Pancreas (tissue), 10 donors: ENCODE measurements around the gene CYP3A5. TPM values are rescaled to one million over a fixed set of nuclear protein-coding genes. Genes with fewer than 3 reads are reported as not detected.
"Not testable (repeated sequence)": the region's sequence is repeated elsewhere in the genome, so short reads cannot be mapped to it uniquely, and the experiment has no call there.

Source experiments
- ATAC-seq, 4 donors: fragments of 200-7000 bp; cut with Tn5 transposase; one replicate each; pipeline versions ENCODE4 v1.8.0 to v1.9.1; 2020; ENCODE audit warnings: mild to moderate bottlenecking in 4 of 4, moderate library complexity in 4 of 4
- DNase-seq, 6 donors: peaks; one replicate each; pipeline ENCODE4 v3.0.0-alpha.2; 2020
- FAIRE-seq: peaks from 2 replicates; lab custom pipeline; 2012; peaks lifted over from hg19 to GRCh38; lab: Jason Lieb, UNC
- H3K27ac ChIP-seq, 4 donors: fragments of 200-600 bp; sonication (generic); 1 replicate in 3 of 4; 2 replicates in 1 of 4; pipeline versions ENCODE4 v1.5.0 to v1.8.0; 2020
- H3K27me3 ChIP-seq, 4 donors: fragments of 200-600 bp; one replicate each; pipeline ENCODE4 v1.8.0; 2021
- H3K36me3 ChIP-seq, 3 donors: fragments of 200-600 bp; sonication (generic) in 1 of 3; one replicate each; pipeline versions ENCODE4 v1.5.0 to v1.8.0; 2020 to 2021
- H3K4me1 ChIP-seq, 3 donors: fragments of 200-600 bp; one replicate each; pipeline ENCODE4 v1.8.0; 2021
- H3K4me3 ChIP-seq, 4 donors: fragments of 200-600 bp; sonication (generic) in 2 of 4; one replicate each; pipeline versions ENCODE4 v1.5.0 to v1.8.0; 2020 to 2021
- H3K9me3 ChIP-seq, 4 donors: fragments of 200-600 bp; one replicate each; pipeline ENCODE4 v1.8.0; 2021
- WGBS, 2 donors: extraction: QIAGEN DNeasy Blood & Tissue Kit; methylation state at CpG; one replicate each; pipeline ENCODE4 v1.1.7; 2013; 5-methylcytosine and 5-hydroxymethylcytosine counted together
- intact Hi-C, 3 donors: fragments of 100-400 bp; cut with DNase I; formaldehyde crosslinking; loops; one replicate each; pipeline versions ENCODE4 v1.11.1 to v1.14.2; 2022
- polyA plus RNA-seq, 2 donors: library from polyadenylated mRNA; stranded (reverse); fragments of 200-250 nt; gene quantifications; one replicate each; pipeline ENCODE4 v1.2.3, GENCODE V29; 2013
- total RNA-seq, 6 donors: library from RNA; stranded (reverse); fragmentation: NEBNext Ultra II Directional in 4 of 6; extraction: Animal tissue kit (Norgen Biotek cat#: 25700) in 4 of 6; gene quantifications; one replicate each; pipeline versions ENCODE4 v1.2.1 to v1.2.4, GENCODE V29; 2021 to 2023
- TF ChIP-seq, protein P1 (sequence below), 4 donors: fragments of 200-600 bp; sonication (generic) in 3 of 4; IDR thresholded peaks; one replicate each; pipeline versions ENCODE4 v1.5.0 to v1.8.0; 2021; ENCODE audit warnings: antibody characterized with exemption in 4 of 4
- donor health status: healthy with polysubstance abuse.
- donor health status: DM: no; HTN: no; CAD: no; lungs with moderate emphysema.
- donor health status: DM: no; HTN: no; CAD: no.
- donor health status: control.
- donor health status: control.
- donor health status: Bipolar disorder and iron deficiency.
- donor health status: DM: yes; HTN: yes; CAD: no.
- donor health status: DM: no; HTN: no; CAD: no.
- donor health status: DM: no; HTN: no; CAD: no.
- donor health status: DM: yes; HTN: yes; CAD: no.

CYP3A5 gene
- total and polyA plus RNA-seq, 8 donors, result 10.0 to 219 (median 58.0) TPM

GRCh38 chr7:99707096-99707495 lies 27.3 kb upstream of the CYP3A5 start:
- WGBS, 2 donors, result 46 to 86% methylated on average over 1 of the region's 1 CpG
- Histone ChIP-seq H3K4me3 (no peak overlapping the region), H3K4me1 (no peaks in the 10 kb centered on the region), H3K36me3 (no peaks in the 10 kb centered on the region), H3K27me3 (no peaks in the 10 kb centered on the region), H3K27ac (no peak overlapping the region), H3K9me3 (no peaks in the 10 kb centered on the region)
- no peak for ATAC-seq
- no peak for FAIRE-seq
- TF ChIP-seq, protein P1, sequence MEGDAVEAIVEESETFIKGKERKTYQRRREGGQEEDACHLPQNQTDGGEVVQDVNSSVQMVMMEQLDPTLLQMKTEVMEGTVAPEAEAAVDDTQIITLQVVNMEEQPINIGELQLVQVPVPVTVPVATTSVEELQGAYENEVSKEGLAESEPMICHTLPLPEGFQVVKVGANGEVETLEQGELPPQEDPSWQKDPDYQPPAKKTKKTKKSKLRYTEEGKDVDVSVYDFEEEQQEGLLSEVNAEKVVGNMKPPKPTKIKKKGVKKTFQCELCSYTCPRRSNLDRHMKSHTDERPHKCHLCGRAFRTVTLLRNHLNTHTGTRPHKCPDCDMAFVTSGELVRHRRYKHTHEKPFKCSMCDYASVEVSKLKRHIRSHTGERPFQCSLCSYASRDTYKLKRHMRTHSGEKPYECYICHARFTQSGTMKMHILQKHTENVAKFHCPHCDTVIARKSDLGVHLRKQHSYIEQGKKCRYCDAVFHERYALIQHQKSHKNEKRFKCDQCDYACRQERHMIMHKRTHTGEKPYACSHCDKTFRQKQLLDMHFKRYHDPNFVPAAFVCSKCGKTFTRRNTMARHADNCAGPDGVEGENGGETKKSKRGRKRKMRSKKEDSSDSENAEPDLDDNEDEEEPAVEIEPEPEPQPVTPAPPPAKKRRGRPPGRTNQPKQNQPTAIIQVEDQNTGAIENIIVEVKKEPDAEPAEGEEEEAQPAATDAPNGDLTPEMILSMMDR (IDR thresholded peaks at IDR 0.05), result no peak
- no peak for DNase-seq
- intact Hi-C loops, result no loop called here

DNA sequence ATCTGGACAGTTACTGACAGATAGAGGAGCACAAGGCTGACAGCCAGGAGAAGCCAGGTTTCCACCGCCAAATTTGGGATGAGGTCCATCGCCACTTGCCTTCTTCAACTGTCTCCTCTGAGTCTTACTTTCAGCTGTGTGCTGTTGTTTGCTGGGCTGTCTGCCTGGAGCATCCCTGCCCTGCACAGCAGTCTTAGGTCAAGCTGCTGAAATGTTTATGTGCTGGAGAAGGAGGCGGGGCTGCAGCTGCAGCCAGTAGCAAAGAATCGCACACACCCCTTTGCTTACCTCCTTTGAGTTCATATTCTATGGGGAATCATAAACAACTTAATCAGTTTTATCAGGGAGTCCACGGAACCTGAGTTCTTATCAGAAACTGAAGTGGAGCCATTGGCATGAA lies 20.1 kb upstream of the CYP3A5 start:
- H3K4me1 ChIP-seq, result peaks cover 6 to 11% (median 9%) of the 10 kb centered on the region in 3 donors
- FAIRE-seq, result no peak
- TF ChIP-seq, protein P1 (IDR thresholded peaks at IDR 0.05), result no peak
- no peaks in the 10 kb centered on the region for H3K36me3 ChIP-seq
- ATAC-seq, result peak; percentile 32 to 44 (median 37)
- H3K4me3 ChIP-seq, result no peak overlapping the region
- 38 to 43% methylated on average over 5 of the region's 5 CpGs for WGBS, 2 donors
- DNase-seq, result no peak
- H3K9me3 ChIP-seq, result no peaks in the 10 kb centered on the region
- H3K27me3 ChIP-seq, result no peaks in the 10 kb centered on the region
- intact Hi-C loops, result no loop called here
- no peak overlapping the region for H3K27ac ChIP-seq

GRCh38 chr7:99698867-99699730 lies 19.3 kb upstream of the CYP3A5 start:
- intact Hi-C loops, H3K9me3 ChIP-seq, H3K27me3 ChIP-seq, H3K4me3 ChIP-seq, H3K36me3 ChIP-seq: not testable (repeated sequence)
- ATAC-seq, result peak; percentile 83 to 91 (median 88)
- H3K27ac ChIP-seq, result peak overlapping the region in 2 of 4 donors; percentile 41 to 64
- DNase-seq, result peak in 2 of 6 donors; percentile 40 to 45
- FAIRE-seq, result peak; percentile 68
- peaks cover 11 to 20% (median 12%) of the 10 kb centered on the region in 3 donors for H3K4me1 ChIP-seq
- 27 to 30% methylated on average over 6 of the region's 6 CpGs for WGBS, 2 donors

GRCh38 chr7:99694912-99695304 lies 15.1 kb upstream of the CYP3A5 start:
- ATAC-seq, result no peak
- Histone ChIP-seq H3K4me3 (no peak overlapping the region), H3K4me1 (peaks cover 22 to 29% (median 28%) of the 10 kb centered on the region in 3 donors), H3K36me3 (no peaks in the 10 kb centered on the region), H3K27ac (peak overlapping the region in 3 of 4 donors; percentile 10 to 77 (median 76)), H3K9me3 (no peaks in the 10 kb centered on the region), H3K27me3 (no peaks in the 10 kb centered on the region)
- TF ChIP-seq, protein P1 (IDR thresholded peaks at IDR 0.05), result no peak
- no peak for DNase-seq
- 55 to 63% methylated on average over 1 of the region's 1 CpG for WGBS, 2 donors
- intact Hi-C loops, result no loop called here
- FAIRE-seq, result no peak

DNA sequence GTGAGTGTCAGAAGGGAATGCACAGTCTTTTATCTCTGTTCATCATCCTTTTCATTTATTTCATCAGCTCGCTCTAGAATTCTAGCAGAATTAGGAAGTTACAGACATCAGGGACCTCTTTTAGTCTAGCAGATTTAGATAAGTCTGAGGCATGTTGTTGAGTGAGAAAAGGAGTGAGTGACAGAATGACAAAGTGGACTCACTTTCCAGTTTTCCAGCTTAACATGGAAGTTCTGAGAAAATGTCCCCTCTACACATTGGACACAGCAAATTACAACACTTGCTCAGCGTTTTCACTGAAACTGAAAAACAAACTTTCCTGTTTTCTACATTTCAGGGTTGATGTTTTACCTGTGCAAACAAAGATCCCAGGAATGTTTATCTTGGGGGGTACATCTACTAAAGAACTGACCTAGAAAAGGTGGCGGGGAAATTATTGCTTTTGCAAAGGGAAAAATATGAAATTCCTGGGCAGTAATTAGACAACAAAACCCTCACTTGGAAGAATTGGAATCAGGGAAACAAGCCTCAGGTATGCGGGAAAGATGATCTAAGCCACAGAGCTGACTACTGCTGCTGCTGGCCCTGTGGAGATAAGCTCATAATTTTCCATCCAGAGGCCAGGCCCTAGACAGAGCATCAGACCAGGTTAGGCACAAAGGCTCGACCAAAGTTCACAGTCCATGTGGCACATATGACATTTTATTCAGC lies 14.6 kb upstream of the CYP3A5 start:
- peaks cover 22 to 29% (median 28%) of the 10 kb centered on the region in 3 donors for H3K4me1 ChIP-seq
- no peaks in the 10 kb centered on the region for H3K27me3 ChIP-seq
- intact Hi-C loops, result no loop called here
- H3K9me3 ChIP-seq, result no peaks in the 10 kb centered on the region
- FAIRE-seq (no peak), ATAC-seq (peak; percentile 77 to 87 (median 79)), DNase-seq (peak in 2 of 6 donors; percentile 15 to 50)
- H3K36me3 ChIP-seq, result no peaks in the 10 kb centered on the region
- 26% methylated on average over 5 of the region's 5 CpGs for WGBS, 2 donors
- H3K27ac ChIP-seq, result peak overlapping the region; percentile 29 to 77 (median 64)
- TF ChIP-seq, protein P1 (IDR thresholded peaks at IDR 0.05), result no peak
- no peak overlapping the region for H3K4me3 ChIP-seq
